Retinal pigment epithelial cell (primary cell): ENCODE data around the gene LTB4R2.

Source experiments
- DNase-seq: peaks from one replicate; pipeline ENCODE4 v3.0.0-alpha.2; 2010; ENCODE audit warnings: low read depth
- H3K4me3 ChIP-seq: 2 replicates; pipeline ENCODE4 v1.5.1; 2011; ENCODE audit warnings: mild to moderate bottlenecking, low read length, control low read depth, moderate library complexity
- TF ChIP-seq, protein P1 (sequence below): conservative IDR thresholded peaks from 2 replicates; pipeline ENCODE4 v1.5.1; 2011; ENCODE audit warnings: low read depth, low read length, control low read depth, inconsistent platforms

Gene LTB4R2

GRCh38 chr14:24355009-24355408 lies 45.1 kb downstream of the LTB4R2 start:
- TF ChIP-seq, protein P1, sequence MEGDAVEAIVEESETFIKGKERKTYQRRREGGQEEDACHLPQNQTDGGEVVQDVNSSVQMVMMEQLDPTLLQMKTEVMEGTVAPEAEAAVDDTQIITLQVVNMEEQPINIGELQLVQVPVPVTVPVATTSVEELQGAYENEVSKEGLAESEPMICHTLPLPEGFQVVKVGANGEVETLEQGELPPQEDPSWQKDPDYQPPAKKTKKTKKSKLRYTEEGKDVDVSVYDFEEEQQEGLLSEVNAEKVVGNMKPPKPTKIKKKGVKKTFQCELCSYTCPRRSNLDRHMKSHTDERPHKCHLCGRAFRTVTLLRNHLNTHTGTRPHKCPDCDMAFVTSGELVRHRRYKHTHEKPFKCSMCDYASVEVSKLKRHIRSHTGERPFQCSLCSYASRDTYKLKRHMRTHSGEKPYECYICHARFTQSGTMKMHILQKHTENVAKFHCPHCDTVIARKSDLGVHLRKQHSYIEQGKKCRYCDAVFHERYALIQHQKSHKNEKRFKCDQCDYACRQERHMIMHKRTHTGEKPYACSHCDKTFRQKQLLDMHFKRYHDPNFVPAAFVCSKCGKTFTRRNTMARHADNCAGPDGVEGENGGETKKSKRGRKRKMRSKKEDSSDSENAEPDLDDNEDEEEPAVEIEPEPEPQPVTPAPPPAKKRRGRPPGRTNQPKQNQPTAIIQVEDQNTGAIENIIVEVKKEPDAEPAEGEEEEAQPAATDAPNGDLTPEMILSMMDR, result no peak
- no peak overlapping the region for H3K4me3 ChIP-seq
- no peak for DNase-seq

DNA sequence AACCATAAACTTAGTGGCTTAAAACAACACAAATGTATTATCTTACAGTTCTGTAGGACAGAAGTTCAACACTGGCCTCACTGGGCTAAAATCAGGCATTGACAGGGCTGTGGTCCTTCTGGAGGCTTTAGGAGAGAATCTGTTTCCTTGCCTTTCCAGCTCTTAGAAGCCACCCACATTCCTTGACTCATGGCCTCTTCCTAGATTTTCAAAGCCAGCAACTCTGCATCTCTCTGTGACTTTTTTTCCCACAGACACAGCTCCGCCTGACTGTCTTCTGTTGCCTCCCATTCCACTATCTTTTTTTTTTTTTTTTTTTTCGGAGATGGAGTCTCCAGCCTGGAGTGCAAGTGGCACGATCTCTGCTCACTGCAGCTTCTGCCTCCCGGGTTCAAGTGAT lies 46.3 kb downstream of the LTB4R2 start:
- DNase-seq, result no peak
- TF ChIP-seq, protein P1, result no peak
- no peak overlapping the region for H3K4me3 ChIP-seq

GRCh38 chr14:24360281-24360680 lies 50.3 kb downstream of the LTB4R2 start:
- H3K4me3 ChIP-seq, result no peak overlapping the region
- DNase-seq, result no peak
- TF ChIP-seq, protein P1, result no peak

DNA sequence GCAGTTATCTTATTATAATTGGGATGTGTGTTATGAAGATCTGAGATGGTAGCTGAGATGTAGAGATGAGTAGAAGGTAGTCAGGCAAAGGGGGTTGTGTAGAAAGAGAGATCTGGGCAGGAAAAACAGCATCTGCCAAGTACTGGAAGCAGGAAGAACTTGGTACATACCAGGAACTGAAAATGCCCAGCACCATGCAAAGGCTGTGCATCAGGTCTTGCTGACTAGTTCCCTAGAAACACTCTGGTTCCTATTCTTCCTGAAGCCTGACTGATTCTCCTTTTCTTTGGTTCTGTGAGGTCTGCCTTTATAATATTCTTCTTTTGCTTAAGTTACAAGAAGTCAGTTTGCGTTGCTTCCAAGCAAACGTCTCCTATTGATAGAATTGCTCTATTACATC lies 51.4 kb downstream of the LTB4R2 start:
- no peak overlapping the region for H3K4me3 ChIP-seq
- TF ChIP-seq, protein P1, result no peak
- no peak for DNase-seq
